ENCODE results near the gene A2ML1. TPM values are rescaled to one million over a fixed set of nuclear protein-coding genes. Genes with fewer than 3 reads are reported as not detected.

Gene A2ML1
- total RNA-seq, 2 experiments from 2014 or later: not detected

DNA sequence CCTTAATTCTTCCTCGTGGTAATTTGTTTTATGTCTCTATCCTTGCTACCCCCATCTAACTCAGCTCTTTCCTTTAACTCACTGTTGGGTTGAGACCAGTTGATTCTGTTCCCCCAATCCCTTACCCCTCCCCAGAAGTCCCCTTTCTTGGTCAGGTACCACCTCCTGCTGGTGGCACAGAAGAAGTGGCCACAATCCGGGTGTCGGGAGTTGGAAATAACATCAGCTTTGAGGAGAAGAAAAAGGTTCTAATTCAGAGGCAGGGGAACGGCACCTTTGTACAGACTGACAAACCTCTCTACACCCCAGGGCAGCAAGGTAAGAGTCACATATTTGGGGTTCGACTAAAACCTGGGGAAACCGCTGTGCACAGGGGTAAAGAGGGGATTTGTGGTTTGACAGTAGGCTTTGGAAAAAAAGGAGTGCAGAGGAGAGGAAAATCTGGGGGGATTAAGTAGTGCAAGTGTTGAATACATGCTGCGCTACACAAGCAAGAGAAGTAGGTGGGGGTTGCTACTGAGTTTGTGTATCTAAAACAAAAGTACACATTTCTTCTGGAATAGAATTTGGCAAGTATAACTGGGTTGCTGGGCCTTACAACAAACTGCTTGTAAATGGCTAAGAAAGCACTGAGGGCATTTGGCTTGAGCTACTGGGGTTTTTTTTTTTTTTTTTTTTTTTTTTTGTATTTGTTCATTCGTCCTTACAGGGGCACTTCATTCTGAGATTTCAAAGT, 1.3 kb downstream of the A2ML1 start:
- H3K36me3 Mint-ChIP-seq: no peaks in the 10 kb centered on the region

DNA sequence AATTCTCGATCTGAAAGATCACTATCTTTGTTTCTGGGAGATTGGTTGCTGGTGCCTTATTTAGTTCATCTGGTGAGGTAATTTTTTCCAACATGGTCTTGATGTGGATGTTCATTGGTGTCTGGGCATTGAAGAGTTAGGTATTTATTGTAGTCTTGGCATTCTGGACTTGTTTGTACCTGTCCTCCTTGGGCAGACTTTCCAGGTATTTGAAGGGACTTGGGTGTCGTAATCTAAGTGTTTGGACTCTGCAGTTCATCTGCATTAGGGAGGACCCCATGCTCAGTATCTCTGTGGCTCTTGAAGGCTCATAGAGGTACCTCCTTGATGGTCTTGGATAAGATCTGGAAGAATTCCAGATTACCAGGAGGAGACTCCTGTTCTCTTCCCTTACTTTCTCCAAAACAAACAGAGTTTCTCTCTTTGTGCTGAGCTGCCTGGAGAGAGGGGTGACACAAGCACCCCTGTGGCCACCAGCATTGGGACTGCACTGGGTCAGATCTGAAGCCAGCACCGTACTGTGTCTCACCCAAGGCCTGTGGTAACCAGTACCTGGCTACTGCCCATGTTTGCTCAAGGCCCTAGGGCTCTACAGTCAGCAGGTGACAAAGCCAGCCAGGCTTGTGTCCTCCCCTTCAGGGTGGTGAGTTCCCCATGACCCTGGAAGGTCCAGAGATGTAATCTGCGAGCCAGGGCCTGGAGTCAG, 5.3 kb downstream of the A2ML1 start:
- peaks cover 2% of the 10 kb centered on the region for H3K9me3 Mint-ChIP-seq
- no peak overlapping the region for H3K4me3 Mint-ChIP-seq
- ATAC-seq (ENCODE audit: low read depth): no peak
- H3K27me3 Mint-ChIP-seq: peaks cover 22% of the 10 kb centered on the region
- no peak for DNase-seq
- no peak overlapping the region for H3K27ac Mint-ChIP-seq
- no peaks in the 10 kb centered on the region for H3K4me1 Mint-ChIP-seq
- POLR2A ChIA-PET: no interaction called here
- no peaks in the 10 kb centered on the region for H3K36me3 Mint-ChIP-seq

More for the DNA sequence above, 1.3 kb downstream of the A2ML1 start:
- POLR2A ChIA-PET: no interaction called here
- DNase-seq (no peak), ATAC-seq (ENCODE audit: low read depth) (no peak)
- Mint-ChIP-seq H3K4me1 (no peaks in the 10 kb centered on the region), H3K4me3 (no peak overlapping the region), H3K27me3 (peaks cover 24% of the 10 kb centered on the region), H3K27ac (no peak overlapping the region), H3K9me3 (peaks cover 2% of the 10 kb centered on the region)

DNA sequence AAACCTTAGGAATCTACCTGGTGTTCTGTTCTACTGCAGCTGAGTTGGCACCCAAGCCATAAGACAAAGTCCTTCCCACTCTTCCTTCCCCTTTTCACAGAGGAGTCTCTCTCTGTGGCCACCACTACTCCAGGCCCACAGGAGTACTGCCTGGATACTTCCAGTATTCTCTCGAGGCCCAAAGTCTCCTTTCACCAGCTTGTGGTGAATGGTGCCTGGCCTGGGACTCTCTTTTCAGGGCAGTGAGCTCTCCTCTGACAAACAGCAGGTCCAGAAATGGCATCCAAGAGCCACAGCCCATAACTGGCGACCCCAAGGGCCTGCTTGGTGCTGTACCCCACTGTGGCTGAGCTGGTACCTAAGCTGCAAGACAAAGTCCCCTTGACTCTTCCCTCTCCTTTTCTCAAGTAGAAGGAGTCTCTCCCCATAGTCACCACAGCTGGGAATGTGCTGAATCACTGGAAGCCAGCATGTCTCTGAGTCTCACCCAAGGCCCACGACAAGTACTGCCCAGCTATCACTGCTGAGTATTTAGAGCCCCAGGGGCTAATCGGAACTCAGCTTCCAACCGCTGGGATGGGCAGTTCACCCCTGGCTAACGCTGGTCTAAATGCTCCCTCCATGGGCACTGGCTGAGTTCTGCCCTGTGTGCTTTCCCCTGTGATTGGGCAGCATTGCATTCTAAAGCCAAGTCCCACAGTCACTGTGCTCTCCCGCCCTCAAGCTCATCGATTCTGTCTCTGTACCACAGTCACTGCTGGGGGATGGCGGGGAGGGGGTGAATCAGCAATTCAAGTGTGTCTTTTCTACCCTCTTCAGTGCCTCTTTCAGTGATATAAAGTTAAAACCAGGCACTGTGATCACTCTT, 6.1 kb downstream of the A2ML1 start:
- DNase-seq (no peak), ATAC-seq (ENCODE audit: low read depth) (no peak)
- no peaks in the 10 kb centered on the region for H3K4me1 Mint-ChIP-seq

DNA sequence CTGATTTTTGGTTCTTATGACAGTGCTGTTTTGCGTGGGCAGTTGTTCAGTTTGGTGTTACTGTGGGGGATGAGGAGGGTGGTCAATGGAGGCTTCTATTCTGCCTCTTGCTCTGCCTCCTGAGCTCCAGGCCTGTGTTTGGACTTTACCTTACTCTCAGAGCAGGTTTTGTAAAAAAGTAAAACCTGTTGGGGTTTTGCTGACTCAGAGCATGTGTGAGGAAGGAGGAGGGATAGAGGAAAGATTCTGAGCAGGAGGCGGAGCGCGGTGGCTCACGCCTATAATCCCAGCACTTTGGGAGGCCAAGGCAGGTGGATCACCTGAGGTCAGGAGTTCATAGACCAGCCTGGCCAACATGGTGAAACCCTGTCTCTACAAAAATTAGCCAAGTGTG, 6.7 kb downstream of the A2ML1 start:
- DNase-seq (no peak), ATAC-seq (ENCODE audit: low read depth) (no peak)
- peaks cover 21% of the 10 kb centered on the region for H3K27me3 Mint-ChIP-seq
- peaks cover 2% of the 10 kb centered on the region for H3K9me3 Mint-ChIP-seq
- H3K36me3 Mint-ChIP-seq: no peaks in the 10 kb centered on the region
- POLR2A ChIA-PET: no interaction called here
- no peak overlapping the region for H3K4me3 Mint-ChIP-seq
- H3K27ac Mint-ChIP-seq: no peak overlapping the region
- no peaks in the 10 kb centered on the region for H3K4me1 Mint-ChIP-seq

More for the DNA sequence above, 6.1 kb downstream of the A2ML1 start:
- Mint-ChIP-seq H3K27ac (no peak overlapping the region), H3K4me3 (no peak overlapping the region), H3K27me3 (peaks cover 22% of the 10 kb centered on the region), H3K36me3 (no peaks in the 10 kb centered on the region), H3K9me3 (peaks cover 2% of the 10 kb centered on the region)
- POLR2A ChIA-PET: no interaction called here

DNA sequence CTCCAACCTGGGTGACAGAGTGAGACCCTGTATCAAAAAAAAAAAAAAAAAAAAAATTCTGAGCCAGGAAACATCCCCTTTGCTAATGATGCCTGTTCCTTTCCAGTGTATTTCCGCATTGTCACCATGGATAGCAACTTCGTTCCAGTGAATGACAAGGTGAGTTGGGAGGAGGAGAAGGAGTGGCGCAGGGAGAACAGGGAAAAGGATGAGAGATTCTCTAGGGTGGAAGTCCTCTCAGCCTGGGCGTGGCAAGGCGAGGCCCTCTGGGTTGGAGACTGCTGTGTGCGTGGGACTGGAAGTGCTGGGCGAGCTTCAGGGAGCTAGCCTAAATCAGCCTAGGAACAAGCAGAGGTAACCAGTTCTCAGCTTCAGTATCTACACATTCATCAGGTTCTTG, 7.2 kb downstream of the A2ML1 start:
- POLR2A ChIA-PET: no interaction called here
- H3K4me3 Mint-ChIP-seq: no peak overlapping the region
- H3K4me1 Mint-ChIP-seq: no peaks in the 10 kb centered on the region
- no peaks in the 10 kb centered on the region for H3K36me3 Mint-ChIP-seq
- peaks cover 2% of the 10 kb centered on the region for H3K9me3 Mint-ChIP-seq
- peaks cover 16% of the 10 kb centered on the region for H3K27me3 Mint-ChIP-seq
- no peak for DNase-seq
- no peak for ATAC-seq (ENCODE audit: low read depth)
- no peak overlapping the region for H3K27ac Mint-ChIP-seq

DNA sequence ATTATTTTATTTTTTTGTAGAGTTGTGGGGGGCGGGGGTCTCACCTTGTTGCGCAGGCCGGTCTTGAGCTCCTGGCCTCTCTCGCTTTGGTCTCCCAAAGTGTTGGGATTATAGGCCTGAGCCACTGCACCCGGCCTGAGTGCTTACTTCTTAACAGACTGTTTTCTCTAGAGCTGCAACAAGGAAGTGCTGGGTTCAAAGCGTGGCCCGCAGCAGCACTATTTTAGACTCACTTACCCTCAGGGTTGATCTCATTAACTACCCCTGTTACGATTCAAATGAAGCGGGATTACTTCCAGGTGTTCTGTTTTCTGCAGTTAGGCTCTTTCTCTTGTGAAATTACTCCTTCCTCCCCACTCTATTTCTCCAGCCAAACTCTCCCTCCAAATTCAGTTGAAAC, 8.7 kb downstream of the A2ML1 start:
- POLR2A ChIA-PET: no interaction called here
- no peak overlapping the region for H3K4me3 Mint-ChIP-seq
- no peaks in the 10 kb centered on the region for H3K4me1 Mint-ChIP-seq
- DNase-seq (no peak), ATAC-seq (ENCODE audit: low read depth) (no peak)
- H3K36me3 Mint-ChIP-seq: no peaks in the 10 kb centered on the region
- H3K27ac Mint-ChIP-seq: no peak overlapping the region
- no peaks in the 10 kb centered on the region for H3K9me3 Mint-ChIP-seq
- peaks cover 10% of the 10 kb centered on the region for H3K27me3 Mint-ChIP-seq

DNA sequence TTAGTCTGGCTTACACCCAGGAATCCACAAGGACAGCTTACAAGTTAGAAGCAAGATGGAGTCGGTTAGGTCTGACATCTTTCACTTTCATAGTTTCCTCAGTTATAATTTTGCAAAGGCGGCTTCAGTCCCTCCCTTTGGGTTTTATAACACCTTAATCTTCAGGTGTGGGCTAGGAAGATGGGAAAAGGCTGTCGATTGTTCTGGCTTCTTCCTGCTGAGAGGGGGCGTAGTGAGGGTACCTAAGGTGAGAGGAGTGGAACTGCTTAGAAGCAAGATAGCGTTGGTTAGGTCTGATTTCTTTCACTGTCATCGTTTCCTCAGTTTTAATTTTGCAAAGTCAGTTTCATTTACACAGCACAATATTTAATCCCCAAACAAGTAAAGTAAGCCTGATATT, 10.1 kb downstream of the A2ML1 start:
- no peaks in the 10 kb centered on the region for H3K9me3 Mint-ChIP-seq
- no peak for ATAC-seq (ENCODE audit: low read depth)
- no peaks in the 10 kb centered on the region for H3K36me3 Mint-ChIP-seq
- DNase-seq: no peak
- H3K27me3 Mint-ChIP-seq: peaks cover 4% of the 10 kb centered on the region
- no peak overlapping the region for H3K27ac Mint-ChIP-seq
- H3K4me3 Mint-ChIP-seq: no peak overlapping the region
- POLR2A ChIA-PET: no interaction called here
- no peaks in the 10 kb centered on the region for H3K4me1 Mint-ChIP-seq

DNA sequence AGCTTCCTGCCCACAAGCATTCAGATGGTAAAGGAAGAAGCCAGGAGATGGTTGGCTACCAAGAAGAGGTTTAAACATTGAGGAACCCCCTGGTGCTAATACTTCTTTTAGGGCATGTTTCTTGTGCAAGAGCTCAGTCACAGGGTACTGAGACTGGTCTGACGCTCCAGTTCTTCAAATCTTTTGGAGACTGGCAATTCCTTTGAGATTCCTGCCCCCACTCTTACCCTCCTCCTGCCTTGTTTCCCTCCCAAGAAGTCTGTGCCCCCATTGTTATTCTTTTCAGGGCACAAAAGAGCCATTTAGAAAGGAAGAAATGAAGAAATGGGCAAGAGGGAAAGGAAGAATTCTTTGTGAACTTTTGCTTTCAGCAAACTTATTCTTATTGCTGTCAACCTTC, 11.8 kb downstream of the A2ML1 start:
- Mint-ChIP-seq H3K4me3 (no peak overlapping the region), H3K27me3 (peaks cover 6% of the 10 kb centered on the region), H3K4me1 (no peaks in the 10 kb centered on the region), H3K9me3 (no peaks in the 10 kb centered on the region), H3K36me3 (no peaks in the 10 kb centered on the region), H3K27ac (no peak overlapping the region)
- no peak for DNase-seq
- POLR2A ChIA-PET: no interaction called here
- ATAC-seq (ENCODE audit: low read depth): no peak

DNA sequence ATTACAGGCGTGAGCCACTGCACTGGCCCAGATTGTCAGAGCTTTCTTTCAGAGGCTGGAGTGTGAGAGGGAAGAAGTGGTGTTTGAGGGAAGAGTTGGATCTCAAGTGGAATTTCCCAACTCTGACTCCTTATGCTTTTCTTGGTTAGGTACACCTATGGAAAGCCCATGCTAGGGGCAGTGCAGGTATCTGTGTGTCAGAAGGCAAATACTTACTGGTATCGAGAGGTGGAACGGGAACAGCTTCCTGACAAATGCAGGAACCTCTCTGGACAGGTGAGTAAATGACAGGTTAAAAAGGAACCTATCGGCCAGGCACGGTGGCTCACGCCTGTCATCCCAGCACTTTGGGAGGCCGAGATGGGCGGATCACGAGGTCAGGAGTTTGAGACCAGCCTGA, 14.9 kb downstream of the A2ML1 start:
- POLR2A ChIA-PET: interaction anchor here (0.6 kb wide), 1 partner anchor 21 kb away, joined by 3 read pairs; no protein-coding TSS in a partner anchor
- H3K27me3 Mint-ChIP-seq: peaks cover 9% of the 10 kb centered on the region
- H3K4me3 Mint-ChIP-seq: no peak overlapping the region
- peaks cover 1% of the 10 kb centered on the region for H3K4me1 Mint-ChIP-seq
- no peaks in the 10 kb centered on the region for H3K36me3 Mint-ChIP-seq
- no peak overlapping the region for H3K27ac Mint-ChIP-seq
- no peak for ATAC-seq (ENCODE audit: low read depth)
- no peaks in the 10 kb centered on the region for H3K9me3 Mint-ChIP-seq
- DNase-seq: no peak

DNA sequence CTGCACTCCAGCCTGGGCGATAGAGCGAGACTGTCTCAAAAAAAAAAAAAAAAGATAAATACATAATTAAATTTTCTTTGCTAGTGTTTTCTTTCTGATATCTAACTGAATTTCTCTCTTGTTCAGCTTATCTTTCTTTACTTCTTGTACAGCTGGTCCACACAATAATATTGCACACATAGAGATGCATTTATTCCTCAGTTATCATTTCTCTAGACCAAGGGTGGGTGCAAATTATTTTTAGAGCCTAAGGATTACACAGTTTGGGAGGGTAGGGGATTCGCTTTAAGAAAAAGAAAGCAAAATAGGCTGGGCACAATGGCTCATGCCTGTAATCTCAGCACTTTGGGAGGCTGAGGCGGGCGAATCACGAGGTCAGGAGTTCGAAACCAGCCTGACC, 17.9 kb downstream of the A2ML1 start:
- no peaks in the 10 kb centered on the region for H3K9me3 Mint-ChIP-seq
- POLR2A ChIA-PET: no interaction called here

DNA sequence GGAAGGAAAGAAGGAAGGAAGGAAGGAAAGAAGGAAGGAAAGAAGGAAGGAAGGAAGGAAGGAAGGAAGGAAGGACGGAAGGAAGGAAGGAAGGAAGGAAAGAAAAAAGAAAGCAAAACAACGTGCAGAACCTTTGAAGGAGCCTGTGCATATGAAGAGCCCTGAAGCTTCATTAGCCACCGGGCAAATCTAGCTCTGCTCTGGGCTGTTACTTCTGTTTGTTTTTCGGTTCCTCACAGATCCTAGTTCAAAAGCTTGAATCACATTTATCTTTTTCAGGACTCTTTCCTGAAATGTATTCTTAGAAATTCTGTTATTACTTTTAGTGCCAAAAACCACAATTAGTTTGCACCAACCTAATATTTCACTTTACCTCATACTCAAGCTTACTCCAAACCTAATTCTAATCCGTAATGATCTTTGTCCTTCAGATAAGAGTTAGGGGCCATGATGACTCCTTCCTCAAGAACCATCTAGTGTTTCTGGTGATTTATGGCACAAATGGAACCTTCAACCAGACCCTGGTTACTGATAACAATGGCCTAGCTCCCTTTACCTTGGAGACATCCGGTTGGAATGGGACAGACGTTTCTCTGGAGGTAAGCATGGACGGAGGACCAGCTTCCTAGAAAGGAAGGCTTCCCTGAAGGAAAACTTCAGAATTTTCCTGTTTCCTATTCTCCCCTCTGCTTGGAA, 18.7 kb downstream of the A2ML1 start:
- H3K27me3 Mint-ChIP-seq: peaks cover 7% of the 10 kb centered on the region
- H3K9me3 Mint-ChIP-seq: no peaks in the 10 kb centered on the region
- POLR2A ChIA-PET: no interaction called here
- peaks cover 1% of the 10 kb centered on the region for H3K4me1 Mint-ChIP-seq
- ATAC-seq (ENCODE audit: low read depth): no peak
- H3K4me3 Mint-ChIP-seq: no peak overlapping the region
- no peak for DNase-seq
- H3K27ac Mint-ChIP-seq: no peak overlapping the region
- no peaks in the 10 kb centered on the region for H3K36me3 Mint-ChIP-seq

More for the DNA sequence above, 17.9 kb downstream of the A2ML1 start:
- peaks cover 1% of the 10 kb centered on the region for H3K4me1 Mint-ChIP-seq
- no peak for ATAC-seq (ENCODE audit: low read depth)
- no peaks in the 10 kb centered on the region for H3K36me3 Mint-ChIP-seq
- peaks cover 7% of the 10 kb centered on the region for H3K27me3 Mint-ChIP-seq
- DNase-seq: no peak
- H3K27ac Mint-ChIP-seq: no peak overlapping the region
- H3K4me3 Mint-ChIP-seq: no peak overlapping the region

DNA sequence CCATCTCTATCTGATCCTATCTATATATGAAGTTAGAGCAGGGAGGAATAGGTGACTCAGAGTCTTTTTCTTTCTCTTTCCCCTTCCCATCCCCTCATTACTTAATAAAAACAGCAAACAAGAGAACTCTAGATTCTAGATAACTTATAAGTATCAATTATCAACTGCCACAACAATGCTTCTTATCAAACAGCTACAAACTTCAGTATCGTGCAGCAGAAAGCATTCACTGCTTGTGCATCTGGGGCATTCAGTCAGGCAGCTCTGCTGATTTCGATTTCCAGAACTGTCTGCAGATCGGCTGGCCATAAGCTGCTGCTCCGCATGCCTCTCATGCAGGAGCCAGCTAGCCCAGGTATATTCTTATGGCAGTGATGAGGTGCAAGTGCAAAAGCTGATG, 19.4 kb downstream of the A2ML1 start:
- H3K36me3 Mint-ChIP-seq: no peaks in the 10 kb centered on the region
- no peaks in the 10 kb centered on the region for H3K9me3 Mint-ChIP-seq
- peaks cover 7% of the 10 kb centered on the region for H3K27me3 Mint-ChIP-seq
- peaks cover 1% of the 10 kb centered on the region for H3K4me1 Mint-ChIP-seq
- POLR2A ChIA-PET: no interaction called here
- H3K27ac Mint-ChIP-seq: no peak overlapping the region
- DNase-seq (no peak), ATAC-seq (ENCODE audit: low read depth) (no peak)
- no peak overlapping the region for H3K4me3 Mint-ChIP-seq

DNA sequence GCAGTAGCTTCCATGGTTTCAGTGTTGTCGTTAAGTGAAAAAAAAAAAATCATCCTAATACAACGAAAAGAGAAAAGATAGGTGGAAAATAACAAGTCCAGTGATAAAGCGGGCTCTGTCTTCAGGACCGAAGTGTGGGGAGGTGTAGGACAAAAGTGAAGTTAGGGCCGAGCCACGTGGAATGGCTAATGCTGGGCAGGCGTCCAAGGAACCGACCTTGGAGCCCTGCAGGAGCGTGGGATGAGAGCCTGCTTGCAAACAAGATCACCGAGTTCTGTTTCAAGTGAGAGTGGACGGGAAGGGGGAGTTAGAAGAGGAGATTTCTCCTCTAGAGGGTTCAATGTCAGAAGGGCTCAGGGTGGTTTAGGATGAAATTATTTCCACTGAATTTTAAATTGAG, 22.2 kb downstream of the A2ML1 start:
- H3K27ac Mint-ChIP-seq: no peak overlapping the region
- DNase-seq: no peak
- no peaks in the 10 kb centered on the region for H3K9me3 Mint-ChIP-seq
- ATAC-seq (ENCODE audit: low read depth): no peak
- H3K27me3 Mint-ChIP-seq: peaks cover 7% of the 10 kb centered on the region
- H3K4me3 Mint-ChIP-seq: no peak overlapping the region
- peaks cover 1% of the 10 kb centered on the region for H3K4me1 Mint-ChIP-seq
- no peaks in the 10 kb centered on the region for H3K36me3 Mint-ChIP-seq
- POLR2A ChIA-PET: no interaction called here

Measured in activated naive CD8-positive, alpha-beta T cell treated with anti-CD3 and anti-CD28 coated beads, Interleukin-2, amount 10 ng/mL, durations not matched to agents 7 days and 5 days (primary cell).